Activated T-cell treated with anti-CD3 and anti-CD28 coated beads, Interleukin-2, amount 50 U/mL, for 4 hours (primary cell): ENCODE data around the gene HSPA1A. TPM values are rescaled to one million over a fixed set of nuclear protein-coding genes. Genes with fewer than 3 reads are reported as not detected.
"Not testable (repeated sequence)": the region's sequence is repeated elsewhere in the genome, so short reads cannot be mapped to it uniquely, and the experiment has no call there.

Experiments
- ATAC-seq, 2 donors: fragments of 200-7000 bp; cut with Tn5 transposase; one replicate each; pipeline ENCODE4 v1.10.0; 2021
- DNase-seq: peaks from one replicate; pipeline ENCODE4 v3.0.0-alpha.2; 2020
- H3K27me3 Mint-ChIP-seq: one replicate; pipeline ENCODE4 v1.8.0; 2021; ENCODE audit warnings: low read depth, mixed read lengths
- H3K36me3 Mint-ChIP-seq: one replicate; pipeline ENCODE4 v1.8.0; 2022; ENCODE audit warnings: mixed read lengths; ENCODE audit not compliant: insufficient read depth
- H3K4me1 Mint-ChIP-seq: one replicate; pipeline ENCODE4 v1.8.0; 2021; ENCODE audit warnings: low read depth, mixed read lengths
- H3K4me3 Mint-ChIP-seq: one replicate; pipeline ENCODE4 v1.8.0; 2021; ENCODE audit warnings: mild to moderate bottlenecking, moderate library complexity, mixed read lengths
- H3K9me3 Mint-ChIP-seq: one replicate; pipeline ENCODE4 v1.8.0; 2021; ENCODE audit warnings: mixed read lengths
- total RNA-seq, 3 donors: library from RNA; stranded (reverse); gene quantifications; one replicate each; pipeline ENCODE4 v1.2.1, GENCODE V29; 2021

HSPA1A gene
- total RNA-seq, 3 donors from 2014 or later, result 33.3 to 38.1 (median 34.2) TPM

DNA sequence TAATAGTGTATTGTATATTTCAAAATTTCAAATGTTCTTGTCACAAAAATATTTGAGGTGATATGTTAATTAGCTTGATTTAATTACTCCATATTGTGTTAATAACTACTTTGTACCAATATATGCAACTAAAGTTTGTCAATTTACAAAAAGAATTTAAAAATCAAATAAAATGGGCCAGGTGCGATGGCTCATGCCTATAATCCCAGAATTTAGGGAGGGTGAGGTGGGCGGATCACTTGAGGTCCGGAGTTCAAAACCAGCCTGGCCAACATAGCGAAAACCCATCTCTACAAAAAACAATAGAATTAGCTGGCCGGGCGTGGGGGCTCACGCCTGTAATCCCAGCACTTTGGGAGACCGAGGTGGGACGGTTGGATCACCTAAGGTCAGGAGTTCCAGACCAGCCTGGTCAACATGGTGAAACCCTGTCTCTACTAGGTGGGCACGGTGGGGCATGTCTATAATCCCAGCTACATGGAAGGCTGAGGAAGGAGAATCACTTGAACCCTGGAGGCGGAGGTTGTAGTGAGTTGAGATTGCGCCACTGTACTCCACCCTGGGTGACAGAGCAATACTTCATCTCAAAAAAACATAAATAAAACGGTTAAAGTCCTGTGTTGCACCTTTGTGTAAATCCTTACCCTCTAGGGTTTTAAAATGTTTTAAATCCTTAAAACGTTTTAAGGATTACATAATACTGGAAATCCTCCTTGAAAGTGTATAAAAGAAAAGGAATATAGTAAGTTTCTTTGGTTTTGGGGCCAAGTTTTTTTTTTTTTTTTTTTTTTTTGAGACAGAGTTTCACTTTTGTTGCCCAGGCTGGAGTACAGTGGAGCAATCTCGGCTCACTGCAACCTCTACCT lies 16.2 kb downstream of the HSPA1A start:
- peak overlapping the region; percentile 95 for H3K4me3 Mint-ChIP-seq

DNA sequence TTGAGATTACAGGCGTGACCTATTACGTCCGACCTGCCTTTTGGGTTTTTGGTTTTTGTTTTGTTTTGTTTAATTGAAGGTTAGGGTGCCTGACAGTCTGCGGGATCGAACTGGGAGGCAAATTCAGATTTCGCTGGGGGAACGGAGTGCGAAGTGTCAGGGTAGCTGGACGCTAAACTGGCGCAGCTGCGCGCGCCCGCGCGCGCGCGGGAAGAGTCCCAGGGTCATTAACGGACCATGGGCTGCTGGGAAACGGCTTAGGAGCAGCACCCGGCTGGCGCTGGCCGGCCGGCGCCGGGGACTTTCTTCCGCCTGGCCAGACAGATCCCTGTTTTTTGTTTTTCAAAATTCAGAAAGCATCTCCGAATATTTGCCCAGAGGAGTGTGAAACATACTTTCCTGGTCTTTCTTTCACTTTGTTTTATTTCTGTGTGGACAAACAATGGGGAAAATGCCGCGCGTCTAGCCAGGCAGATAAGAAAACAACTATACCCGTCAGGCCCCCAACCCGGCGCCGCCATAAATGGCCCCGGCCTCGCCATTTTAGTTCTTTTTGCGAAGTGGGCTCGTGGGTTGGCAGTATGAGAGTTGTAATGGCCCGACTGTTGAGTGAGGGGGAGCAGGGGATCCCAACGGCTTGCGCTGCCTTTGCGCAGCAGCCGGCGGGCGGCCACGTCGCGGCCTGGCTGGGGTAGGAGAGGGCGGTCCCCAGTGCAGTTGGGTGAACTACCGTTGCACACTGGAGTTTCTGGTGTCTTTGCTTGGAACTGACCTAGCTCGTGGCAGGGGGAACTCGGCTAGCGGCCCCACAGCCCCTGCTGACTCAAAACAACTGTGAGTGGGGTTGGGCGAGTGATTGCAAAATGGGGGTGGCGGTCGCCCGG lies 19.3 kb downstream of the HSPA1A start:
- peak; percentile 79 for DNase-seq
- Mint-ChIP-seq H3K4me3 (peak overlapping the region; percentile 99), H3K36me3 (peaks cover 37% of the 10 kb centered on the region), H3K9me3 (no peaks in the 10 kb centered on the region), H3K4me1 (peaks cover 39% of the 10 kb centered on the region), H3K27me3 (no peaks in the 10 kb centered on the region)
- peak; percentile 73 to 75 for ATAC-seq

More for the DNA sequence above, 16.2 kb downstream of the HSPA1A start:
- Mint-ChIP-seq H3K4me1 (peaks cover 29% of the 10 kb centered on the region), H3K36me3 (peaks cover 15% of the 10 kb centered on the region), H3K27me3 (no peaks in the 10 kb centered on the region), H3K9me3 (no peaks in the 10 kb centered on the region)
- DNase-seq, result no peak
- no peak for ATAC-seq

DNA sequence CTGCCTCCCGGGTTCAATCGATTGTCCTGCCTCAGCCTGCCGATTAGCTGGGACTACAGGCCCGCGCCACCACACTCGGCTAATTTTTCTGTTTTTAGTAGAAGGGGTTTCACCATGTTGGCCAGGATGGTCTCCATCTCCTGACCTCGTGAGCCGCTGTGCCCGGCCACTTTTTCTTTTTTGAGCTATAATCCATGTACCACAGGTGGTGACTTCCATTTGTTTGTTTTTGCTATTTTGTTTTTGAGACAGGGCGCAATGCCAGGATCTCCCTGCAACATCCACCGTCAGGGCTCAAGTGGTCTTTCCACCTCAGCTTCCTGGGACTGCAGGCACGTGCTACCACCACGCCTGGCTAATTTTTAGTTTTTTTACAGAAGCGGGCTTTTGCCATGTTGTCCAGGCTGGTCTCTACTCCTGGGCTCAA lies 20.7 kb downstream of the HSPA1A start:
- H3K36me3 Mint-ChIP-seq, result peaks cover 43% of the 10 kb centered on the region
- no peaks in the 10 kb centered on the region for H3K9me3 Mint-ChIP-seq
- no peaks in the 10 kb centered on the region for H3K27me3 Mint-ChIP-seq
- ATAC-seq (no peak), DNase-seq (no peak)
- H3K4me1 Mint-ChIP-seq, result peaks cover 32% of the 10 kb centered on the region
- H3K4me3 Mint-ChIP-seq, result peak overlapping the region; percentile 99

- no peak for DNase-seq
- Mint-ChIP-seq H3K27me3 (no peaks in the 10 kb centered on the region), H3K4me1 (peaks cover 28% of the 10 kb centered on the region)
These were observed 21.4 kb downstream of the HSPA1A start for GRCh38 chr6:31836474-31837368.

GRCh38 chr6:31837369-31838113 lies 22.2 kb downstream of the HSPA1A start:
- Mint-ChIP-seq H3K27me3 (no peaks in the 10 kb centered on the region), H3K4me1 (peaks cover 28% of the 10 kb centered on the region), H3K36me3 (peaks cover 43% of the 10 kb centered on the region), H3K9me3 (no peaks in the 10 kb centered on the region), H3K4me3 (peak overlapping the region; percentile 99)
- no peak for ATAC-seq
- DNase-seq, result no peak

More at GRCh38 chr6:31836474-31837368, 21.4 kb downstream of the HSPA1A start:
- Mint-ChIP-seq H3K36me3 (peaks cover 43% of the 10 kb centered on the region), H3K9me3 (no peaks in the 10 kb centered on the region), H3K4me3 (peak overlapping the region; percentile 99)
- ATAC-seq, result no peak

DNA sequence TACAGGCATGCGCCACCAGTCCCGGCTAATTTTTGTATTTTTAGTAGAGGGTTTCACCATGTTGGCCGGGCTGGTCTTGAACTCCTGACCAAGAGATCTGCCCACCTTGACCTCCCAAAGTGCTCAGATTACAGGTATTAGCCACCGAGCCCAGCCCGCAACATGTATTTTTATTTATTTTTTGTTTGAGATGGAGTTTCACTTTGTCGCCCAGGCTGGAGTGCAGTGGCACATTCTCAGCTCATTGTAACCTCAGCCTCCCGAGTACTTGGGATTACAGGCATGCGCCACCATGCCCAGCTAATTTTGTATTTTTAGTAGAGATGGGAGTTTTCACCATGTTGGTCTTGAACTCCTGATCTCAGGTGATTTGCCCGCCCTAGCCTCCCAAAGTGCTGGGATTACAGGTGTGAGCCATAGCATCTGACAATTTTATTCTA lies 22.8 kb downstream of the HSPA1A start:
- Mint-ChIP-seq H3K36me3 (peaks cover 43% of the 10 kb centered on the region), H3K4me3 (peak overlapping the region; percentile 99), H3K4me1 (peaks cover 26% of the 10 kb centered on the region)
- not testable (repeated sequence) for ATAC-seq, DNase-seq, H3K27me3 Mint-ChIP-seq, H3K9me3 Mint-ChIP-seq

GRCh38 chr6:31838968-31839367 lies 23.6 kb downstream of the HSPA1A start:
- Mint-ChIP-seq H3K4me1 (peaks cover 26% of the 10 kb centered on the region), H3K36me3 (peaks cover 43% of the 10 kb centered on the region), H3K27me3 (no peaks in the 10 kb centered on the region)

GRCh38 chr6:31839779-31840126 lies 24.4 kb downstream of the HSPA1A start:
- H3K9me3 Mint-ChIP-seq, ATAC-seq, H3K27me3 Mint-ChIP-seq, DNase-seq: not testable (repeated sequence)
- Mint-ChIP-seq H3K4me3 (peak overlapping the region; percentile 43), H3K36me3 (peaks cover 42% of the 10 kb centered on the region), H3K4me1 (peaks cover 23% of the 10 kb centered on the region)

More at GRCh38 chr6:31838968-31839367, 23.6 kb downstream of the HSPA1A start:
- DNase-seq (no peak), ATAC-seq (no peak)
- Mint-ChIP-seq H3K4me3 (peak overlapping the region; percentile 99), H3K9me3 (no peaks in the 10 kb centered on the region)

GRCh38 chr6:31842053-31842452 lies 26.7 kb downstream of the HSPA1A start:
- Mint-ChIP-seq H3K27me3 (no peaks in the 10 kb centered on the region), H3K9me3 (no peaks in the 10 kb centered on the region), H3K4me1 (peaks cover 12% of the 10 kb centered on the region), H3K36me3 (peaks cover 25% of the 10 kb centered on the region), H3K4me3 (no peak overlapping the region)
- ATAC-seq (no peak), DNase-seq (no peak)

DNA sequence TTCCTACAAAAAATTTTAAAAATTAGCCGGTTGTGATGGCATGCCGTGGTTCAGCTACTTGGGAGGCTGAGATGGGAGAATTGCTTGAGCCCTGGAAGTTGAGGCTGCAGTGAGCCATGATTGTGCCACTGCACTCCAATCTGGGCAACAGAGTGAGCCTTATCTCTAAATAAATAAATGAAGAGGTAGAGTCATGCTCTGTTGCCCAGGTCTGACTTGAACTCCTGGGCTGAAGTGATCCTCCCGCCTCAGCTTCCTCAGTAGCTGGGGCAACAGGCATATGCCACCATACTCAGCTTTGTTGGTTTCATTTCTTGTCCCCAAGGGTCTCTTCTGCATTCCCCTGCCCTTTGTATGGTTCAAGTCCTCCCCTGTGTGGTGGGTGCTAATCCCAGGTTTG lies 29.2 kb downstream of the HSPA1A start:
- Mint-ChIP-seq H3K27me3 (no peaks in the 10 kb centered on the region), H3K4me3 (no peak overlapping the region), H3K36me3 (peaks cover 9% of the 10 kb centered on the region), H3K9me3 (no peaks in the 10 kb centered on the region), H3K4me1 (peaks cover under 1% of the 10 kb centered on the region)
- ATAC-seq, result no peak
- no peak for DNase-seq

DNA sequence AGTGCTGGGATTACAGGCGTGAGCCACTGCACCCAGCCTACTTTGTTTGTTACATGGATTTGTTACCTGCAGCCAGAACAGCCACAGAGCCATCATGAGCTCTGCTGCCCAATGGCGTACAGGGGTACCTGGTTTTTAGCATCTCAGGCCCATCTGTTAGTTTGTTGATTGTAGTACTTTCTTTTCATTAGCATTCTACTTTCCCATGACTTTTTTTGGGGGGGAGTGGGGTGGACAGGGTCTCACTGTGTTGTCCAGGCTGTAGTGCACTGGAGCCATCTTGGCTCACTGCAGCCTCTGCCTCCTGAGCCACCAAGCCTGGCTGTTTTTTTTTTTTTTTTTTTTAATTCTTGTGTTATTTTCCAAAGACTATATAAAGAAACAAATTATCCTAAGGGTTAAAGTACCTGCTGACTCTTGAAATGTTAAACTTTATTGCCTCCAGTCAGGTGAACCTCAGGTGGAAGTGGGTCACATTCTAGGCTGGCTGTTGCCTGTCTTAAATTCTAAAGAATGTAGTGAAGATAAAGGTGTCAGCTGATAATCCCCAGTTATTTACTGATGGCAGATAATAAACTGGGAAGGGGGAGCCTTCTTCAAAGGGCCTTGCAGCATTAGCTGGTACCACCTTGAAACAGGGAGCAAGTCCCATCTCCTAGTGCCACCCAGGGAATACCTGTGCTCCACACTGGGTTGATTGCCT lies 32.1 kb downstream of the HSPA1A start:
- ATAC-seq (no peak), DNase-seq (no peak)
- Mint-ChIP-seq H3K36me3 (peaks cover 3% of the 10 kb centered on the region), H3K27me3 (no peaks in the 10 kb centered on the region), H3K9me3 (no peaks in the 10 kb centered on the region), H3K4me1 (no peaks in the 10 kb centered on the region), H3K4me3 (no peak overlapping the region)

GRCh38 chr6:31850765-31851484 lies 35.6 kb downstream of the HSPA1A start:
- peaks cover 4% of the 10 kb centered on the region for H3K36me3 Mint-ChIP-seq
- no peak for ATAC-seq
- H3K9me3 Mint-ChIP-seq, result no peaks in the 10 kb centered on the region
- H3K27me3 Mint-ChIP-seq, result no peaks in the 10 kb centered on the region
- H3K4me1 Mint-ChIP-seq, result no peaks in the 10 kb centered on the region
- DNase-seq, result no peak
- H3K4me3 Mint-ChIP-seq, result no peak overlapping the region
